H9 (cell line): ENCODE data around the gene C17orf114.

ENCODE experiments used
- DNase-seq: peaks from one replicate; pipeline ENCODE4 v3.0.0-alpha.2; 2017
- H2AFZ ChIP-seq: one replicate; pipeline ENCODE4 v1.6.1; 2013; ENCODE audit warnings: mild to moderate bottlenecking, low read length, control low read depth, moderate library complexity
- H2AK5ac ChIP-seq: 2 replicates; pipeline ENCODE4 v1.6.1; 2013; ENCODE audit warnings: low read length, control low read depth, mixed read lengths; ENCODE audit not compliant: insufficient read length
- H2BK120ac ChIP-seq: one replicate; pipeline ENCODE4 v1.6.1; 2013; ENCODE audit warnings: low read depth, mild to moderate bottlenecking, low read length, control low read depth, inconsistent platforms; ENCODE audit not compliant: poor library complexity, severe bottlenecking
- H2BK12ac ChIP-seq: 2 replicates; pipeline ENCODE4 v1.6.1; 2013; ENCODE audit warnings: low read length, control low read depth, mixed read lengths, low read depth; ENCODE audit not compliant: insufficient read length
- H2BK15ac ChIP-seq: 2 replicates; pipeline ENCODE4 v1.6.1; 2013; ENCODE audit warnings: low read depth, low read length, control low read depth
- H2BK20ac ChIP-seq: one replicate; pipeline ENCODE4 v1.6.1; 2013; ENCODE audit warnings: low read depth, mild to moderate bottlenecking, low read length, control low read depth, inconsistent platforms; ENCODE audit not compliant: poor library complexity, severe bottlenecking
- H2BK5ac ChIP-seq: 2 replicates; pipeline ENCODE4 v1.6.1; 2013; ENCODE audit warnings: low read length, control low read depth, mixed read lengths; ENCODE audit not compliant: insufficient read length
- H3K14ac ChIP-seq: 2 replicates; pipeline ENCODE4 v1.6.1; 2013; ENCODE audit warnings: low read length, control low read depth; ENCODE audit not compliant: insufficient read depth
- H3K18ac ChIP-seq: 2 replicates; pipeline ENCODE4 v1.6.1; 2013; ENCODE audit warnings: low read depth, mild to moderate bottlenecking, mixed read lengths, low read length, control low read depth; ENCODE audit not compliant: insufficient read length
- H3K23ac ChIP-seq: 2 replicates; pipeline ENCODE4 v1.6.1; 2013; ENCODE audit warnings: low read length, control low read depth, mixed read lengths, low read depth; ENCODE audit not compliant: insufficient read length
- H3K23me2 ChIP-seq: 2 replicates; pipeline ENCODE4 v1.6.1; 2013; ENCODE audit warnings: low read depth, mild to moderate bottlenecking, mixed read lengths, low read length, control low read depth; ENCODE audit not compliant: insufficient read length, poor library complexity, severe bottlenecking
- H3K27ac ChIP-seq: 2 replicates; pipeline ENCODE4 v1.5.1; 2013; ENCODE audit warnings: low read length, control low read depth, mixed read lengths, low read depth; ENCODE audit not compliant: insufficient read length
- H3K27me3 ChIP-seq: 2 replicates; pipeline ENCODE4 v1.6.1; 2013; ENCODE audit warnings: low read length, control low read depth, inconsistent platforms; ENCODE audit not compliant: insufficient read depth
- H3K4ac ChIP-seq: 2 replicates; pipeline ENCODE4 v1.6.1; 2013; ENCODE audit warnings: low read depth, mild to moderate bottlenecking, control low read depth, inconsistent platforms, low read length, moderate library complexity
- H3K4me1 ChIP-seq: 2 replicates; pipeline ENCODE4 v1.6.1; 2013; ENCODE audit warnings: low read length, control low read depth, inconsistent platforms; ENCODE audit not compliant: insufficient read depth
- H3K4me2 ChIP-seq: 2 replicates; pipeline ENCODE4 v1.6.1; 2013; ENCODE audit warnings: low read length, control low read depth, mixed read lengths; ENCODE audit not compliant: insufficient read length, insufficient read depth
- H3K56ac ChIP-seq: 2 replicates; pipeline ENCODE4 v1.6.1; 2013; ENCODE audit warnings: low read depth, mild to moderate bottlenecking, mixed read lengths, low read length, control low read depth; ENCODE audit not compliant: insufficient read length
- H3K79me1 ChIP-seq: 2 replicates; pipeline ENCODE4 v1.6.1; 2013; ENCODE audit warnings: low read depth, mild to moderate bottlenecking, moderate library complexity, low read length, control low read depth, inconsistent platforms; ENCODE audit not compliant: insufficient read depth, poor library complexity, severe bottlenecking
- H3K79me2 ChIP-seq: 2 replicates; pipeline ENCODE4 v1.6.1; 2013; ENCODE audit warnings: low read length, control low read depth, inconsistent platforms; ENCODE audit not compliant: insufficient read depth
- H3K9ac ChIP-seq: 2 replicates; pipeline ENCODE4 v1.6.1; 2013; ENCODE audit warnings: low read length, control low read depth, mixed read lengths; ENCODE audit not compliant: insufficient read length; ENCODE audit errors: extremely low read depth
- H3K9me3 ChIP-seq: one replicate; pipeline ENCODE4 v1.6.1; 2013; ENCODE audit warnings: low read depth, low read length, inconsistent platforms; ENCODE audit not compliant: control insufficient read depth
- H3T11ph ChIP-seq: one replicate; pipeline ENCODE4 v1.6.1; 2013; ENCODE audit warnings: mild to moderate bottlenecking, low read length, control low read depth, inconsistent platforms
- H4K20me1 ChIP-seq: one replicate; pipeline ENCODE4 v1.6.1; 2013; ENCODE audit not compliant: control insufficient read depth, insufficient read length, insufficient read depth
- H4K5ac ChIP-seq: 2 replicates; pipeline ENCODE4 v1.6.1; 2013; ENCODE audit warnings: low read depth, mild to moderate bottlenecking, mixed read lengths, low read length, control low read depth; ENCODE audit not compliant: insufficient read length
- H4K8ac ChIP-seq: replicated peaks from 2 replicates; pipeline ENCODE4 v1.6.1; 2013; ENCODE audit warnings: low read length, control low read depth, mixed read lengths, low read depth; ENCODE audit not compliant: insufficient read length
- H4K91ac ChIP-seq: 2 replicates; pipeline ENCODE4 v1.6.1; 2013; ENCODE audit warnings: low read depth, mild to moderate bottlenecking, moderate library complexity, mixed read lengths, low read length, control low read depth; ENCODE audit not compliant: insufficient read length
- H3K27ac Mint-ChIP-seq, 3 experiments: 2 replicates in 2 of 3; 3 replicates in 1 of 3; pipeline ENCODE4 v1.8.0; 2020 to 2021; ENCODE audit warnings: mixed read lengths in 3 of 3, mild to moderate bottlenecking in 1 of 3, moderate library complexity in 1 of 3
- H3K27me3 Mint-ChIP-seq: 2 replicates; pipeline ENCODE4 v1.8.0; 2021; ENCODE audit warnings: low read depth, mild to moderate bottlenecking, moderate library complexity, mixed read lengths
- H3K36me3 Mint-ChIP-seq, 3 experiments: 2 replicates in 2 of 3; 3 replicates in 1 of 3; pipeline ENCODE4 v1.8.0; 2020 to 2021; ENCODE audit warnings: low read depth in 3 of 3, mixed read lengths in 3 of 3; ENCODE audit not compliant: insufficient read depth in 1 of 3
- H3K4me1 Mint-ChIP-seq, 2 experiments: 2 replicates each; pipeline ENCODE4 v1.8.0; 2020; ENCODE audit warnings: mixed read lengths in 2 of 2
- H3K4me3 Mint-ChIP-seq, 2 experiments: 2 replicates in 1 of 2; 3 replicates in 1 of 2; pipeline ENCODE4 v1.8.0; 2020 to 2021; ENCODE audit warnings: mild to moderate bottlenecking in 2 of 2, mixed read lengths in 2 of 2, moderate library complexity in 1 of 2
- H3K9me3 Mint-ChIP-seq, 2 experiments: 2 replicates in 1 of 2; 3 replicates in 1 of 2; pipeline ENCODE4 v1.8.0; 2020; ENCODE audit warnings: mild to moderate bottlenecking in 2 of 2, mixed read lengths in 2 of 2, moderate library complexity in 1 of 2
- CTCF ChIP-seq: fragments of 200-600 bp; sonication (generic); conservative IDR thresholded peaks from 3 replicates; pipeline ENCODE4 v1.8.0; 2021; ENCODE audit warnings: antibody characterized with exemption, mild to moderate bottlenecking
- WGBS: extraction: QIAGEN DNeasy Blood & Tissue Kit; methylation state at CpG from one replicate; pipeline ENCODE4 v1.1.7; 2013; ENCODE audit warnings: missing lambda C conversion rate, low lambda C conversion rate, mixed read lengths; ENCODE audit not compliant: insufficient read length; ENCODE audit errors: extremely low coverage; 5-methylcytosine and 5-hydroxymethylcytosine counted together

Gene C17orf114

GRCh38 chr17:4759776-4760236 is 42.3 kb downstream of the C17orf114 start:
- no peak overlapping the region for H3K9ac ChIP-seq
- Mint-ChIP-seq H3K27me3 (peaks cover 11% of the 10 kb centered on the region), H3K4me3 (no peak overlapping the region), H3K4me1 (no peaks in the 10 kb centered on the region), H3K27ac (no peak overlapping the region; a peak in 1 of 7 replicates), H3K9me3 (no peaks in the 10 kb centered on the region), H3K36me3 (no peaks in the 10 kb centered on the region)
- no peaks in the 10 kb centered on the region for H3K27me3 ChIP-seq
- H3K79me2 ChIP-seq, result no peaks in the 10 kb centered on the region
- no peak overlapping the region for H2BK20ac ChIP-seq
- no peak overlapping the region for H4K8ac ChIP-seq
- no peak overlapping the region for H4K5ac ChIP-seq
- no peak overlapping the region for H2AK5ac ChIP-seq
- no peak overlapping the region for H2AFZ ChIP-seq
- H3K23ac ChIP-seq, result no peak overlapping the region
- no peaks in the 10 kb centered on the region for H3K4me1 ChIP-seq
- H3K4me2 ChIP-seq, result no peak overlapping the region
- no peak overlapping the region for H3T11ph ChIP-seq
- no peak overlapping the region for H3K14ac ChIP-seq
- no peaks in the 10 kb centered on the region for H3K9me3 ChIP-seq
- no peak overlapping the region for H3K4ac ChIP-seq
- no peak overlapping the region for H2BK120ac ChIP-seq
- no peak overlapping the region for H3K18ac ChIP-seq
- H3K79me1 ChIP-seq, result no peaks in the 10 kb centered on the region
- H4K20me1 ChIP-seq, result no peaks in the 10 kb centered on the region
- WGBS, result no CpG with 5 or more reads among the region's 10 CpGs
- no peak for DNase-seq
- no peak for TF ChIP-seq CTCF
- no peak overlapping the region for H2BK15ac ChIP-seq
- H3K23me2 ChIP-seq, result no peaks in the 10 kb centered on the region
- no peak overlapping the region for H3K56ac ChIP-seq
- no peak overlapping the region for H2BK12ac ChIP-seq
- H4K91ac ChIP-seq, result no peak overlapping the region
- H2BK5ac ChIP-seq, result no peak overlapping the region
- H3K27ac ChIP-seq, result no peak overlapping the region
